Gastroesophageal sphincter (tissue), 2 donors: Measurements from ENCODE around the gene ADIRF.

Experiments
- EP300 ChIP-seq: sonication (generic); formaldehyde crosslinking; IDR thresholded peaks from one replicate; pipeline ENCODE4 v1.6.1; 2017; ENCODE audit warnings: antibody characterized with exemption, mild to moderate bottlenecking
- POLR2A ChIP-seq, 2 donors: fragments of 450-650 bp; IDR thresholded peaks; one replicate each; pipeline ENCODE4 v1.6.1; 2017; ENCODE audit warnings: antibody characterized with exemption in 2 of 2, mild to moderate bottlenecking in 2 of 2, moderate library complexity in 1 of 2

DNA sequence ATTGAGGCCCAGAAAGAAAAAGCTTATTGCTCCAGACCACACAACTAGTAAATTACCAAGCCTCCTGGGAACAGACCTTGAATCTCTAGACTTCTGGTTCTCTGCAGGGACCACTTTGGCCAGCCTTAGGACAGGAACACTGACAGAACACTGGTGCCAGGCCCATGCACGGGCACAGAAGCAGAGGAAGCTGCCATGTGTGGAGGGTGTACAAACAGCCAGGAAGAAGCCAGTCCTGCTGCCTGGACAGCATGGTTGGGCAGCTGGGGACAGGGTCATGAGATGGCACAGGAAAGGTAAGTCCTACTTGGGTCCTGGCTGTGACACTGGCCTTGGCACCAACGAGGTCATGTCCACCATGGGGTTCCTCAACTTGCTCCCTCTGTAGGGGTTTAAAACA is 30.0 kb upstream of the ADIRF start:
- TF ChIP-seq POLR2A (IDR thresholded peaks at IDR 0.05): no peak
- no peak for TF ChIP-seq EP300
